ENCODE results near the gene COL25A1.
"Not testable (repeated sequence)": the region's sequence is repeated elsewhere in the genome, so short reads cannot be mapped to it uniquely, and the experiment has no call there.

COL25A1 gene

GRCh38 chr4:109148577-109149075 is 153.8 kb downstream of the COL25A1 start:
- Histone ChIP-seq H3K79me2 (ENCODE audit: low read length) (no peaks in the 10 kb centered on the region), H3K9ac (ENCODE audit: low read length) (no peak overlapping the region), H3K36me3 (replicated peaks; ENCODE audit: low read depth, low read length) (no peaks in the 10 kb centered on the region), H2AFZ (ENCODE audit: low read depth, low read length) (no peak overlapping the region), H3K4me3 (ENCODE audit: low read length) (no peak overlapping the region), H3K27me3 (ENCODE audit: low read depth, low read length) (no peaks in the 10 kb centered on the region), H3K4me2 (ENCODE audit: low read length) (no peak overlapping the region), H3K4me1 (ENCODE audit: low read length) (no peaks in the 10 kb centered on the region), H3K9me3 (ENCODE audit: insufficient read depth, low read length) (no peaks in the 10 kb centered on the region), H3K27ac (ENCODE audit: low read length) (no peak overlapping the region), H4K20me1 (ENCODE audit: insufficient read depth, low read length) (no peaks in the 10 kb centered on the region)
- TF ChIP-seq CTCF (IDR thresholded peaks at IDR 0.05; ENCODE audit: low read depth, low read length) (no peak), EZH2phosphoT487 (IDR thresholded peaks at IDR 0.05; ENCODE audit: low read depth) (no peak)

- no peaks in the 10 kb centered on the region for H3K9me3 ChIP-seq (ENCODE audit: insufficient read depth, low read length)
- no peak overlapping the region for H3K4me2 ChIP-seq (ENCODE audit: low read length)
- H4K20me1 ChIP-seq (ENCODE audit: insufficient read depth, low read length), result no peaks in the 10 kb centered on the region
- H3K79me2 ChIP-seq (ENCODE audit: low read length), result no peaks in the 10 kb centered on the region
- no peak overlapping the region for H3K27ac ChIP-seq (ENCODE audit: low read length)
- H3K36me3 ChIP-seq (replicated peaks; ENCODE audit: low read depth, low read length), result no peaks in the 10 kb centered on the region
- no peaks in the 10 kb centered on the region for H3K27me3 ChIP-seq (ENCODE audit: low read depth, low read length)
- H2AFZ ChIP-seq (ENCODE audit: low read depth, low read length), result no peak overlapping the region
- no peak for TF ChIP-seq CTCF (IDR thresholded peaks at IDR 0.05; ENCODE audit: low read depth, low read length)
- no peak for TF ChIP-seq EZH2phosphoT487 (IDR thresholded peaks at IDR 0.05; ENCODE audit: low read depth)
- no peak overlapping the region for H3K4me3 ChIP-seq (ENCODE audit: low read length)
- no peak overlapping the region for H3K9ac ChIP-seq (ENCODE audit: low read length)
- H3K4me1 ChIP-seq (ENCODE audit: low read length), result no peaks in the 10 kb centered on the region
Observed at GRCh38 chr4:109147135-109147534, 155.3 kb downstream of the COL25A1 start.

- no peaks in the 10 kb centered on the region for H3K27me3 ChIP-seq (ENCODE audit: low read depth, low read length)
- no peak overlapping the region for H2AFZ ChIP-seq (ENCODE audit: low read depth, low read length)
- TF ChIP-seq CTCF (IDR thresholded peaks at IDR 0.05; ENCODE audit: low read depth, low read length) (no peak), EZH2phosphoT487 (IDR thresholded peaks at IDR 0.05; ENCODE audit: low read depth) (no peak)
- no peaks in the 10 kb centered on the region for H3K36me3 ChIP-seq (replicated peaks; ENCODE audit: low read depth, low read length)
- no peaks in the 10 kb centered on the region for H3K79me2 ChIP-seq (ENCODE audit: low read length)
- no peaks in the 10 kb centered on the region for H4K20me1 ChIP-seq (ENCODE audit: insufficient read depth, low read length)
- H3K9ac ChIP-seq (ENCODE audit: low read length), result no peak overlapping the region
- H3K4me1 ChIP-seq (ENCODE audit: low read length), result no peaks in the 10 kb centered on the region
- H3K9me3 ChIP-seq (ENCODE audit: insufficient read depth, low read length), result no peaks in the 10 kb centered on the region
- H3K4me2 ChIP-seq (ENCODE audit: low read length), result no peak overlapping the region
- H3K4me3 ChIP-seq (ENCODE audit: low read length), result no peak overlapping the region
- H3K27ac ChIP-seq (ENCODE audit: low read length), result no peak overlapping the region
Observed at GRCh38 chr4:109146499-109146898, 156.0 kb downstream of the COL25A1 start.

- not testable (repeated sequence) for H3K4me2 ChIP-seq (ENCODE audit: low read length); H4K20me1 ChIP-seq (ENCODE audit: insufficient read depth, low read length); H2AFZ ChIP-seq (ENCODE audit: low read depth, low read length); H3K4me3 ChIP-seq (ENCODE audit: low read length); H3K27me3 ChIP-seq (ENCODE audit: low read depth, low read length); H3K9ac ChIP-seq (ENCODE audit: low read length); H3K4me1 ChIP-seq (ENCODE audit: low read length); H3K9me3 ChIP-seq (ENCODE audit: insufficient read depth, low read length); H3K79me2 ChIP-seq (ENCODE audit: low read length); H3K27ac ChIP-seq (ENCODE audit: low read length); H3K36me3 ChIP-seq (replicated peaks; ENCODE audit: low read depth, low read length)
Observed at GRCh38 chr4:109138125-109138524, 164.3 kb downstream of the COL25A1 start.

GRCh38 chr4:109134921-109135320 is 167.5 kb downstream of the COL25A1 start:
- TF ChIP-seq EZH2phosphoT487 (IDR thresholded peaks at IDR 0.05; ENCODE audit: low read depth) (no peak), CTCF (IDR thresholded peaks at IDR 0.05; ENCODE audit: low read depth, low read length) (no peak)
- H3K27ac ChIP-seq (ENCODE audit: low read length), result no peak overlapping the region
- no peak overlapping the region for H3K9ac ChIP-seq (ENCODE audit: low read length)
- H3K79me2 ChIP-seq (ENCODE audit: low read length), result no peaks in the 10 kb centered on the region
- H3K9me3 ChIP-seq (ENCODE audit: insufficient read depth, low read length), result no peaks in the 10 kb centered on the region
- no peak overlapping the region for H2AFZ ChIP-seq (ENCODE audit: low read depth, low read length)
- H4K20me1 ChIP-seq (ENCODE audit: insufficient read depth, low read length), result no peaks in the 10 kb centered on the region
- no peaks in the 10 kb centered on the region for H3K4me1 ChIP-seq (ENCODE audit: low read length)
- no peaks in the 10 kb centered on the region for H3K36me3 ChIP-seq (replicated peaks; ENCODE audit: low read depth, low read length)
- H3K27me3 ChIP-seq (ENCODE audit: low read depth, low read length), result no peaks in the 10 kb centered on the region
- no peak overlapping the region for H3K4me2 ChIP-seq (ENCODE audit: low read length)
- no peak overlapping the region for H3K4me3 ChIP-seq (ENCODE audit: low read length)
